Measurements from ENCODE around the gene STAB1. TPM values are rescaled to one million over a fixed set of nuclear protein-coding genes. Genes with fewer than 3 reads are reported as not detected.

Gene STAB1, protein sequence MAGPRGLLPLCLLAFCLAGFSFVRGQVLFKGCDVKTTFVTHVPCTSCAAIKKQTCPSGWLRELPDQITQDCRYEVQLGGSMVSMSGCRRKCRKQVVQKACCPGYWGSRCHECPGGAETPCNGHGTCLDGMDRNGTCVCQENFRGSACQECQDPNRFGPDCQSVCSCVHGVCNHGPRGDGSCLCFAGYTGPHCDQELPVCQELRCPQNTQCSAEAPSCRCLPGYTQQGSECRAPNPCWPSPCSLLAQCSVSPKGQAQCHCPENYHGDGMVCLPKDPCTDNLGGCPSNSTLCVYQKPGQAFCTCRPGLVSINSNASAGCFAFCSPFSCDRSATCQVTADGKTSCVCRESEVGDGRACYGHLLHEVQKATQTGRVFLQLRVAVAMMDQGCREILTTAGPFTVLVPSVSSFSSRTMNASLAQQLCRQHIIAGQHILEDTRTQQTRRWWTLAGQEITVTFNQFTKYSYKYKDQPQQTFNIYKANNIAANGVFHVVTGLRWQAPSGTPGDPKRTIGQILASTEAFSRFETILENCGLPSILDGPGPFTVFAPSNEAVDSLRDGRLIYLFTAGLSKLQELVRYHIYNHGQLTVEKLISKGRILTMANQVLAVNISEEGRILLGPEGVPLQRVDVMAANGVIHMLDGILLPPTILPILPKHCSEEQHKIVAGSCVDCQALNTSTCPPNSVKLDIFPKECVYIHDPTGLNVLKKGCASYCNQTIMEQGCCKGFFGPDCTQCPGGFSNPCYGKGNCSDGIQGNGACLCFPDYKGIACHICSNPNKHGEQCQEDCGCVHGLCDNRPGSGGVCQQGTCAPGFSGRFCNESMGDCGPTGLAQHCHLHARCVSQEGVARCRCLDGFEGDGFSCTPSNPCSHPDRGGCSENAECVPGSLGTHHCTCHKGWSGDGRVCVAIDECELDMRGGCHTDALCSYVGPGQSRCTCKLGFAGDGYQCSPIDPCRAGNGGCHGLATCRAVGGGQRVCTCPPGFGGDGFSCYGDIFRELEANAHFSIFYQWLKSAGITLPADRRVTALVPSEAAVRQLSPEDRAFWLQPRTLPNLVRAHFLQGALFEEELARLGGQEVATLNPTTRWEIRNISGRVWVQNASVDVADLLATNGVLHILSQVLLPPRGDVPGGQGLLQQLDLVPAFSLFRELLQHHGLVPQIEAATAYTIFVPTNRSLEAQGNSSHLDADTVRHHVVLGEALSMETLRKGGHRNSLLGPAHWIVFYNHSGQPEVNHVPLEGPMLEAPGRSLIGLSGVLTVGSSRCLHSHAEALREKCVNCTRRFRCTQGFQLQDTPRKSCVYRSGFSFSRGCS (N-terminal part only)
- 143 TPM for total RNA-seq (ENCODE audit: insufficient read depth, low replicate concordance)

- DNase-seq (ENCODE audit: low spot score) = peak; percentile 54
Measured at GRCh38 chr3:52494886-52495495, at the start of gene STAB1. TSS of gene STAB1 (plus strand) at chr3:52495338. CDS start at chr3:52495414, 76 bp downstream.

DNA sequence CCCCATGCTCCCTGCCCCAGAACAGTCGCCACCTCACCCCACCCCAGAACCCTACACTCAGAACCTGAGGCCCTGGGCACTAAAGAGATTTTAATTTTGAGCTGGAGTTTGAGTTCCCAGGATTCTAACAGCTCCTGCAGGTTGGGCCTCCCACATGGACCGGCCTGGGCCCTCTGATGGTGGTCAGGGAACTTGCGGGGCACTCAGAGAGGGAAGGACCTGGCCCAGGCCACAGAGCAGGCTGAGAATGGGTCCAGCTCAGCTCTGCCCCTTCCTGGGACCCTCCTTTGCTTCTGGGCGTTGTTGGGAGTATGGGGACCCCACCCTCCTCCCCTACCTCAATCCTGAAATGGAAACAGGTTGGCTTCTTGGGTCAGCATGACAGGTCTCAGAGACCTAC lies 49.1 kb upstream of the STAB1 start:
- DNase-seq (ENCODE audit: low spot score) = no peak

DNA sequence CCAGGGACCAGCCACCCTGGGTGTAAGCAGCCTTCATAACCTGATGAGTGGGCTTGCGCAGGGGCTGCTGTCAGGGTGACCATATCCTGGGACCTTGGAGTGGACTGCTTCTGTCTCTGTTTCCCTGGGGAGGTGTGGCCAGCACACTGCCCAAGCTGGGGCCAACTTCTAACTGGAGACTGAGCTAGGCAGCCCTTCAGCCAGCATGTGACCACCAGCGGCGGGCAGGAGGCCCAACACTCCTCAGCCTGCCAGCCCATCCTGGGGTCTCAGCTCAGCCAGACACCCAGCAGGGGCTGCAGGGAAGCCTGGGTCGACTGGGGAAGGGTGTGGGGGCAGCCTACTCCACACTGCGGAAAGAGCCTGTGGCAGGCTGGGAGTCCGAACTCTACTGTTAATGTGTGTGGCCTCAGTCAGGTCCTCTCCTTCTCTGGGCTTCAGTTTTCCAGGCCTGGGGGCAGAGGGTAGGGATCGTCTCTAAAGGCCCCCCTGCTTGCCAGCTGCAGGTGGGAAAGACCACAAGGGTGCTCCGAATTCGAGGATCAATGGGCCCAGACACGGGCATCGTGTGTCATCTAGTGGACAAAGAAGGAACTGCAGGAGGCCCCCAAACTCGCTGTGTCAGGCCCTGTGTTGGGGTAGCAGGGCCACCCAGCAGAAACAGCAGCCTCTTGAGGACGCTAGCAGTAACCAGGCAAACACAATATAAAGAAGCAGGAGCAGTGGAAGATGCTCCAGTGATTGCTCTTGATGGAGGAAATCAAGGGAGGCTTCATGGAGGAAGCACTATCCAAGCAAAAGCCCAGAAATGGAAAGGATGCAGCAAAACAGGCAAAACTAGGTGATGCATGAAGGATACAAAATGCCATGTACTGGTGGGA lies 48.3 kb upstream of the STAB1 start:
- peak; percentile 39 for DNase-seq (ENCODE audit: low spot score)

- DNase-seq (ENCODE audit: low spot score) = no peak
Measured at GRCh38 chr3:52447512-52448355, 47.4 kb upstream of the STAB1 start.

DNA sequence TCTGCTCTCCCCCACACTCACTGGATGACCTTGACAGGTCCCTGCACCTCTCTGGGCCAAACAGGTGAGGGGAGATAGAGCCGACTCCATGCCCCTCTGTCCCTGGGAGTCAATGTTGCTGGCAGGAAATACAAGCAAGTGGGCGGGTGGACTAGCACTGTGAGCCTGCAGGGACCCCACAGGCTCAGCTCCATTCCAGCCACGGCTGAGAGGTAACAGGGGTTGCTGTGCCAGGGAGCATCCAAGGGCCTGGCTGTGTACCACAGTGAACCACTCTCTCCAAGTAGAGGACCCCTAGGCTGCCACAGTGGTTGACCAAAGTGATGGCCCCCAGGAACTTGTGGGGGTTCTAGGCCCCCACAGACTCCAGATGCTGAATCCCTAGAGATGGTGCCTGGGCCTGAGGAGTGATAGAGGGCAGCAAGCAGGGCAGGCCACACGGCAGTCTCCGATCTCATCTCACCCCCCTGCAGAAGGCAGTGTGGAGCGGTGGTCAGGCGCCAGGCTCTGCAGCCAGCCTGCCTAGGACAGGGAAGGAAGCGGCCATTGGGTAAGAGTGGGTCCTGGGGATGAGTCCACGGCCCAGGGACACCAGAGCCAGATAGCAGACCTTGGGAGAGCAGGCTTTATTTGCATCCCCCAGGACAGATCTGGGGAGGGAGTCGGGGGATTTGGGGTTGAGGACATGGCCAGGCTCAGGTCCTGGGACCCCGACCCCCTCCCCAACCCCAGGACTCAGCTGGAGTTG lies 44.5 kb upstream of the STAB1 start:
- DNase-seq (ENCODE audit: low spot score) = no peak

GRCh38 chr3:52451237-52452083 lies 43.7 kb upstream of the STAB1 start:
- no peak for DNase-seq (ENCODE audit: low spot score)

- DNase-seq (ENCODE audit: low spot score) = no peak
Measured at GRCh38 chr3:52452126-52452525, 43.0 kb upstream of the STAB1 start.

DNA sequence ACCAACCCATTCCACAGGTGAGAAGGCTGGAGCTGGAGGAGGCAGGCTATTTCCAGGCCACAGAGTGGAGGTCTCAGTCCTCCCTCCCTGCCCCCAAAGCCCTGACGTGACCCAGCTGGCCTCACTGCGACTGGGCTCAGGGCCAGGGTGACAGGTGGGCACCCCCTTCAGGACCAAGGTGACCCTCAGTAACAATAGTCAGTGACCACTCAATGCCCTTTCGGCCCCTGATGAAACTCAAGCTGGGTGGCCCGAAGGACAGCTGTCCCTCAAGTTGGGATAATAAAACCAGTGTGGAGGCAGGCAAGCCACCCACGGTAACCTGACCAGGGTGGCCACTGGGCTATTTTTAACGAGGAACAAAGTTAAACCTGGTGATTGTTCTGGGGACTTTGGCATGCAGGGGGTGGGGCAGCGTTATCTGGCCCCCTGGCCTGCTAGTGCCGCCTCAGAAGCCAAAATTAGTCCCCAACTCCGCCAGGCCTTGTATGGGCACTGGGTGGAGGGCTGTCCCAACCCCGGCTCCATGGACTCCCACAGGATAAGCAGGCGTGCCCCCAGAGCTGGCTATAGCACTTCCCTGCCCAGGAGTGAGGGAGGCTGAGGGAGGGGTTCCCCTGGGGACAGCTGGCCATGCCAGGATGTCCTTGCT lies 42.4 kb upstream of the STAB1 start:
- no peak for DNase-seq (ENCODE audit: low spot score)

- peak; percentile 33 for DNase-seq (ENCODE audit: low spot score)
Measured at GRCh38 chr3:52453496-52454249, 41.5 kb upstream of the STAB1 start, which contains the start of gene TNNC1. TSS of gene TNNC1 (minus strand) at chr3:52454041. CDS start at chr3:52454015, 26 bp downstream.

- DNase-seq (ENCODE audit: low spot score) = no peak
Measured at GRCh38 chr3:52454250-52454937, 40.7 kb upstream of the STAB1 start.

DNA sequence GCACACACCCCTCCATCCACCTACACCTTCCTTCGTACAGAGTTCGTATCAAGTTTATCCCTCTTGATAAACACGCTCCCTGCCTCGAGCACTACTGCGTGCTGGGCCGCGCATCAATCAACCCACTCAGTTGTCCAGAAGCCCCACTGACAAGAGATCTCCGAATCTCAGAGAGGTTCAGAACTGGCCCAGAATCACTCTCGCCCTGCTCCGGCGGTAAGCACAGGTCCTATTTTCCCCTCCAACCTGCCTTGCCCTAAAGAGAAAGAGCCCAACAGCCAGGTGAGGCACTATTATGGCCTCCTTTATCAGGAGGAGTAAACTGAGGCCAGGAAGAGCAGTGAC lies 40.2 kb upstream of the STAB1 start:
- DNase-seq (ENCODE audit: low spot score) = no peak

- DNase-seq (ENCODE audit: low spot score) = peak; percentile 78
Measured at GRCh38 chr3:52455283-52456168, 39.6 kb upstream of the STAB1 start, which contains the start of gene NISCH. TSS of gene NISCH (plus strand) at chr3:52455604. CDS start at chr3:52455642, 38 bp downstream.

DNA sequence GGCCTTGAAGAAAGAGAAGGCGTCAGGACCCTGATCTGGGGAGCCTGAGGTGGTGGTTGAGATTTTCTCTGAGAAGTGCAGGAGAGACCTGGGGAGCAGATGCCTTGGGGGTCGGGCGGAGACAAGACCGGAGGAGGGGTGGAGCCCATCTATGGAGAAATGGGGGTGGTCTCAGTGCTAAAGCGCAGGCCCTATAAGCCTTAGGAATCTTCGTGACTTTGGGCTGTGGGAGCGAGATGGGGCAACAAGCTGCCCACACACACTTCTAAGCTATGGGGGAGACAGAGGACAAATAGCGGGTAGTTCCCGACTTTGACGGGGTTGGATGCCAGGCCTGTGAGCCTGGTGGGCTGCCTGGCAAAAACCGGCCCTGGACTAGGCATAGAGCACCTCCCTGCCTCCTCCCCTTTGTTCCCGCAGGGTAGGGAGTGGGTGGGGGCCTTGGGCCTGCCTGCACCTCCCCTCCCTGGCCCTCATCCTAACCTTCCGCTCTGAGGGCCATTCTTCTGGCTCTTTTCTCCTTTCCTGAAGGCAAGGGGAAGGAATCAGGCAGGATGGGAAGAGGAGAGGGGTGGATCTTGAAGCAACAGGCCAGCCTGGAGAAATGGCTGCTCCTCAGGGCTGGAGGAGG lies 38.9 kb upstream of the STAB1 start:
- peak; percentile 70 for DNase-seq (ENCODE audit: low spot score)

DNA sequence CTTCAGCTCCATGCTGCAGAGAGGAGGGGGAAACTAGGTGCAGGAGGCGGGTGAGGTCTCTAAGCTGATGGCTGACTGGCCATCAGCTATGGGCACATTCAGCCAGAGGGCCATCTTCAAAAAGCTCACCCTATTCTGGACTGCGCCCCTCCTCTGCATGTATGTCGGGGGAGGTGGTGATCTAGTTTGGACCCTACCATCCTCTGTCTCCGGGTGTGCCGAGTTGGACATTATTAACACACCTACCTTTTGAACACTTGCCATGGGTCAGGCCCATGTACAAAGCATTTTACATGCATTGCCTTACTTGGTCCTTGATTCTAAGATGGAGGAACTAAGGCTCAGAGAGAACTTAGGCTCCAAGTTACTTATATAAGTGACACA lies 38.3 kb upstream of the STAB1 start:
- no peak for DNase-seq (ENCODE audit: low spot score)

Data from umbilical cord (tissue), 2 donors.